GM21717 (cell line): ENCODE measurements around the gene WDR33.

Source experiments
- ATAC-seq: cut with Tn5 transposase; IDR thresholded peaks from one replicate; pipeline ENCODE4 v1.9.1; 2021; ENCODE audit warnings: mild to moderate bottlenecking, moderate library complexity; ENCODE audit not compliant: unreplicated experiment

The WDR33 gene

GRCh38 chr2:127721978-127722355 lies 89.0 kb downstream of the WDR33 start:
- no peak for ATAC-seq

GRCh38 chr2:127721311-127721977 lies 89.5 kb downstream of the WDR33 start:
- no peak for ATAC-seq

GRCh38 chr2:127719301-127720218 lies 91.4 kb downstream of the WDR33 start:
- ATAC-seq, result no peak

- ATAC-seq, result no peak
Measured at GRCh38 chr2:127718271-127718670, 92.7 kb downstream of the WDR33 start.

GRCh38 chr2:127715778-127716449 lies 95.1 kb downstream of the WDR33 start:
- no peak for ATAC-seq

GRCh38 chr2:127713562-127713961 lies 97.4 kb downstream of the WDR33 start:
- ATAC-seq, result no peak

GRCh38 chr2:127712999-127713398 lies 98.0 kb downstream of the WDR33 start:
- ATAC-seq, result no peak

GRCh38 chr2:127709336-127709735 lies 101.6 kb downstream of the WDR33 start:
- ATAC-seq, result no peak

- no peak for ATAC-seq
Measured at GRCh38 chr2:127707890-127708648, 102.9 kb downstream of the WDR33 start.

GRCh38 chr2:127706215-127706990 lies 104.6 kb downstream of the WDR33 start:
- ATAC-seq, result no peak

GRCh38 chr2:127705391-127706065 lies 105.4 kb downstream of the WDR33 start:
- no peak for ATAC-seq

- ATAC-seq, result no peak
Measured at GRCh38 chr2:127704641-127705390, 106.2 kb downstream of the WDR33 start.

- ATAC-seq, result no peak
Measured at GRCh38 chr2:127703282-127703681, 107.7 kb downstream of the WDR33 start.

GRCh38 chr2:127702395-127703009 lies 108.5 kb downstream of the WDR33 start:
- no peak for ATAC-seq

GRCh38 chr2:127701651-127702394 lies 109.1 kb downstream of the WDR33 start:
- ATAC-seq, result peak; percentile 48

- peak; percentile 76 for ATAC-seq
Measured at GRCh38 chr2:127701193-127701650, 109.7 kb downstream of the WDR33 start, which contains the start of gene SFT2D3. TSS of gene SFT2D3 (plus strand) at chr2:127701497. CDS start at chr2:127701529, 32 bp downstream.

- peak; percentile 65 for ATAC-seq
Measured at GRCh38 chr2:127700527-127701192, 110.3 kb downstream of the WDR33 start.
